Fibroblast of villous mesenchyme (primary cell): ENCODE measurements around the gene ADAMTS3. TPM values are rescaled to one million over a fixed set of nuclear protein-coding genes. Genes with fewer than 3 reads are reported as not detected.
"Not testable (repeated sequence)": the region's sequence is repeated elsewhere in the genome, so short reads cannot be mapped to it uniquely, and the experiment has no call there.

Experiments used
- DNase-seq: peaks from one replicate; pipeline ENCODE4 v3.0.0-alpha.2; 2010; ENCODE audit warnings: low read depth
- H3K4me3 ChIP-seq: 2 replicates; pipeline ENCODE4 v1.5.1; 2011; ENCODE audit warnings: low read depth, mild to moderate bottlenecking, low read length
- total RNA-seq: library from RNA; depleted of rRNA; stranded (reverse); fragments of >200 nt; gene quantifications from 2 replicates; pipeline ENCODE4 v1.2.3, GENCODE V29; 2012
- TF ChIP-seq, protein P1 (sequence below): IDR thresholded peaks from 2 replicates; pipeline ENCODE4 v1.5.1; 2012; ENCODE audit warnings: low read depth, mild to moderate bottlenecking, low read length; ENCODE audit not compliant: insufficient read depth

Gene ADAMTS3
- total RNA-seq, 1 donor, result 3.0 TPM

DNA sequence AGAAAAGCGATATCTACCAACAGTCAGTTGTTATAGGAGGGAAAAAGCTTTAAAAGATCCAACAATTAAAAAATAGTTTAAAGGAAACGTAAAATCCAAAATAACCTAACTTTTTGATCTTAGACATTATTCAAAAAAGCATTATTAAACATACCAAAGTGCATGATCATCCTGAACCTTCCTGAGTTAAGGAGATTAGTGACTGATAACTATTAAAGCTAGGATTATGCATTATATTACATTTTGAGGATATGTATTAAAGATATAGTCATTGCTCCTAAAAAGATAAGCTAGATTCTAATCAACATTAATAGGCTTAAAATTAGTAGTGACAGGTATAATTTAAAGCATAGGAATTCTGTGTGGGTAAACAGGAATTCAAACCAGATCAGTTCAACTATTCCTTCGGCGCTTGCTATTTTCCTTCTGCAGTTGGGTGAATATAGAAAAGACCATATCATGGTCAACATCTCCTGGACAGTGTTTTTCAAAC lies 139.6 kb downstream of the ADAMTS3 start:
- no peak overlapping the region for H3K4me3 ChIP-seq
- TF ChIP-seq, protein P1, sequence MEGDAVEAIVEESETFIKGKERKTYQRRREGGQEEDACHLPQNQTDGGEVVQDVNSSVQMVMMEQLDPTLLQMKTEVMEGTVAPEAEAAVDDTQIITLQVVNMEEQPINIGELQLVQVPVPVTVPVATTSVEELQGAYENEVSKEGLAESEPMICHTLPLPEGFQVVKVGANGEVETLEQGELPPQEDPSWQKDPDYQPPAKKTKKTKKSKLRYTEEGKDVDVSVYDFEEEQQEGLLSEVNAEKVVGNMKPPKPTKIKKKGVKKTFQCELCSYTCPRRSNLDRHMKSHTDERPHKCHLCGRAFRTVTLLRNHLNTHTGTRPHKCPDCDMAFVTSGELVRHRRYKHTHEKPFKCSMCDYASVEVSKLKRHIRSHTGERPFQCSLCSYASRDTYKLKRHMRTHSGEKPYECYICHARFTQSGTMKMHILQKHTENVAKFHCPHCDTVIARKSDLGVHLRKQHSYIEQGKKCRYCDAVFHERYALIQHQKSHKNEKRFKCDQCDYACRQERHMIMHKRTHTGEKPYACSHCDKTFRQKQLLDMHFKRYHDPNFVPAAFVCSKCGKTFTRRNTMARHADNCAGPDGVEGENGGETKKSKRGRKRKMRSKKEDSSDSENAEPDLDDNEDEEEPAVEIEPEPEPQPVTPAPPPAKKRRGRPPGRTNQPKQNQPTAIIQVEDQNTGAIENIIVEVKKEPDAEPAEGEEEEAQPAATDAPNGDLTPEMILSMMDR, result no peak
- DNase-seq, result no peak

DNA sequence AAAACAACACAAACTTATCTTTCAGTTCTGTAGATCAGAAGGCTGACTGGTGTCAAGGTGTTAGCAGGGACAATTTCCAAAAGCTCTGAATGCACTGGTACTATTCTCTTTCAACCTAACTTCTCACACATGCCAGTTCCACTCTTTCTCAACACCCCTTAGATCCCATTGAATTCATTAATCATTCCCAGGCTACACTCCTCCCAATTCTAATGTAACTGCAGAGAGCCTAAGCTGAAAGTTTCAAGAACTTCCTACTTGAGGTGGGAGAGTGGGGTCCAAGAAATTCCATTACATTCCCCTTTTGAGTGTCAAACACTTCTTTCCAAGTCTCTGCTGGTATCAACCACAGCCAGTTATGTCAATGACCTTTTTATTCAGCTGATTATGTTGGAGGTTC lies 142.0 kb downstream of the ADAMTS3 start:
- DNase-seq, result no peak
- no peak overlapping the region for H3K4me3 ChIP-seq
- TF ChIP-seq, protein P1, result no peak

DNA sequence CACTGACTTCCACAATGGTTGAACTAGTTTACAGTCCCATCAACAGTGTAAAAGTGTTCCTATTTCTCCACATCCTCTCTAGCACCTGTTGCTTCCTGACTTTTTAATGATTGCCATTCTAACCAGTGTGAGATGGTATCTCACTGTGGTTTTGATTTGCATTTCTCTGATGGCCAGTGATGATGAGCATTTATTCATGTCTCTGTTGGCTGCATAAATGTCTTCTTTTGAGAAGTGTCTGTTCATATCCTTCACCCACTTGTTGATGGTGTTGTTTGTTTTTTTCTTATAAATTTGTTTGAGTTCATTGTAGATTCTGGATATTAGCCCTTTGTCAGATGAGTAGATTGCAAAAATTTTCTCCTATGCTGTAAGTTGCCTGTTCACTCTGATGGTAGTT lies 143.1 kb downstream of the ADAMTS3 start:
- not testable (repeated sequence) for DNase-seq

DNA sequence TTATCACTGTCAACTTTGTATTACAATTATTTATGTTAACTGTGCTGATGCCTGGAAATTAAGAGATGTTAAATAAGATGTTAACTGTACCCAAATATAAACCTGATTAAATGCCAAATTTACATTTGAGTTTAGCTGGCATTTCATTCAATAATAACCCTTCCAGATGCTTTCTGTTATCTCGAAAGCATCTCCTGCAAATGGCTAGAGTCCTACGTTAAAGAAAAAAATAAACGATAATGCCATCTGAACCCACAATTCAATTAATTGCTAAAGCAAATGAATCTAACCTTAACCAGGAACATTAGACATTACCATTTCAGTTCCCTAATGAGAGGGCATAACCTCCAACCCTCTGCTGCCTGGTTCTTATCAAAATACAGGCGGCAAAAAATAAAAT lies 145.0 kb downstream of the ADAMTS3 start:
- no peak for DNase-seq
- TF ChIP-seq, protein P1, result no peak
- no peak overlapping the region for H3K4me3 ChIP-seq

More for the DNA sequence above, 143.1 kb downstream of the ADAMTS3 start:
- H3K4me3 ChIP-seq, result not testable (repeated sequence)

DNA sequence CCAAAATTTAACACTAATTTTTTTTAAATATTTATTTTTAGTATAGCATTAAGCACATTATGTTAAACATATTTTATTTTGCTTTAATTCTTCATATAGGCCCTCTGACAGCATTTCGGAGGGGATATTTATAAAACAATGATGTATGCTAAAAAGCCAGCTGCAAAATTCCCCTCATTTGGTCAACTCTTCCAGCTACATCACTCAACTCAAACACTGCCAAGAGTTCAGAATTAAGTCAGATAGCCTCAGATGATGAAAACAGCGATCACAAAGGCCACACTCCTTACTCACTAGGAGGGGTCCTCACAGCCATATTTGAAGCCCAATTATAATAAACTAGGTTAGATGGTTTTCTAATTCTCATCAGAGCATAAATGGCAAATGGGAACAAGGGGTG lies 146.6 kb downstream of the ADAMTS3 start:
- TF ChIP-seq, protein P1, result no peak
- DNase-seq, result no peak

DNA sequence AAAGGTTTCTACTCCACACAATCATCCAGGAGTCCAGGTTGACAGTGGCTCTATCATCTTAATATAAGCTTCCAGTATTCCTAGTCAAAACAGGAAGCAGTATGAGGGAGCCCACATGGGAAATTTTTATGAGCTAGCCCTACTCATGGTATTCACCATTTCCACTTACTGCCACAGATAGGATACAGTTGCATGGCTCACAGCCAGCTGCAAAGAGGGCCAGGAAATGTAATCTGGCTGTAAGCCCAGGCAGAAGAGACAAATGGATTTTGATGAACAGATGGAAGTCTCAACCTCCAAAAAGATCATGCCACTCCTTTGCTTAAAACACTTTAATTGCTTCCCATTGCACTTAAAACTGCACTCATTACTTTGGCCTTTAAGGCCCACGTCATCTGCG lies 150.6 kb downstream of the ADAMTS3 start:
- TF ChIP-seq, protein P1, result no peak
- DNase-seq, result peak; percentile 20
- no peak overlapping the region for H3K4me3 ChIP-seq

More for the DNA sequence above, 146.6 kb downstream of the ADAMTS3 start:
- no peak overlapping the region for H3K4me3 ChIP-seq

DNA sequence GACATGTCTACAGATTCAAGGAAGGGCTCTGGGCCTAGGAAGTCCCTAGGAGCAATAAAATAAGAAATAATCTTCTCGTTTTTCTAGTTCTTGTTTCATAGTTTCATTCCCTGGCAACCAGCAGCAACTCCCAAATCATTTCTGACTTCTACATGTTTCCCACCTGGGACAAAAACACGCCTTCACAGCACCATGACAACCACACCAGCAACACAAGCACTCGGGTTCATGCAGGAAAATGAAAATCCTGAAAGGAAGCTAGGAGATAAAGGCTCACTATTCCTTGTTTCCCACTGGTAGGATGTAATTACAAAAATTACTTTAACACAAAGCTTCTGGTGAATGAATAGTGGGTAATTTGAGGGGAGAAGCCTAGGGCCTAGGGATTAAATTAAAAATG lies 158.9 kb downstream of the ADAMTS3 start:
- TF ChIP-seq, protein P1, result no peak
- H3K4me3 ChIP-seq, result no peak overlapping the region
- DNase-seq, result no peak

DNA sequence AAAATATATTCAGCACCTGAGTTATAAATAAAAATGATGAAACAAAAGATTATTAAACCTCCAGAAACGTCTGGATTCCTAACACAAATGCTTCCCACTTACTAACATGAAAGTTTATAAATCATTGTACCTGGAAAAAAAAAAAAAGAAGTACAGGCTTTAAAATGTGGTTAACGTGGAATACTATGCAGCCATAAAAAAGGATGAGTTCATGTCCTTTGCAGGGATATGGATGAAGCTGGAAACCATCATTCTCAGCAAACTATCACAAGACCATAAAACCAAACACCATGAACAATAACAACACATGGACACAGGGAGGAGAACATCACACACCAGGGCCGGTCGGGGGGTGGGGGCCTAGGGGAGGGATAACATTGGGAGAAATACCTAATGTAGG lies 160.5 kb downstream of the ADAMTS3 start:
- TF ChIP-seq, protein P1, result no peak
- H3K4me3 ChIP-seq, result no peak overlapping the region
- no peak for DNase-seq
